T-helper 22 cell (primary cell): ENCODE results near the gene WDR6.
"Not testable (repeated sequence)": the region's sequence is repeated elsewhere in the genome, so short reads cannot be mapped to it uniquely, and the experiment has no call there.

Experiments used
- DNase-seq: peaks from one replicate; pipeline ENCODE4 v3.0.0-alpha.2; 2020; ENCODE audit warnings: low read depth

The WDR6 gene

GRCh38 chr3:48990636-48991469, 16.3 kb upstream of the WDR6 start:
- DNase-seq: no peak

GRCh38 chr3:48991851-48992545, 15.2 kb upstream of the WDR6 start:
- no peak for DNase-seq

GRCh38 chr3:48993834-48994233, 13.4 kb upstream of the WDR6 start:
- no peak for DNase-seq

GRCh38 chr3:48996640-48997039, 10.6 kb upstream of the WDR6 start:
- no peak for DNase-seq

GRCh38 chr3:48997102-48997635, 10.0 kb upstream of the WDR6 start:
- no peak for DNase-seq

GRCh38 chr3:48997714-48998637, 9.2 kb upstream of the WDR6 start:
- no peak for DNase-seq

- no peak for DNase-seq
These were observed 7.9 kb upstream of the WDR6 start for GRCh38 chr3:48999085-48999858.

GRCh38 chr3:49001155-49001554, 6.0 kb upstream of the WDR6 start:
- no peak for DNase-seq

- no peak for DNase-seq
These were observed 2.6 kb upstream of the WDR6 start for GRCh38 chr3:49004352-49005302.

GRCh38 chr3:49005303-49005680, 1.9 kb upstream of the WDR6 start:
- DNase-seq: no peak

- DNase-seq: no peak
These were observed 1.2 kb upstream of the WDR6 start for GRCh38 chr3:49005998-49006397.

GRCh38 chr3:49006408-49007067, 653 bp upstream of the WDR6 start:
- DNase-seq: no peak

GRCh38 chr3:49007771-49008528, 759 bp downstream of the WDR6 start:
- DNase-seq: peak; percentile 84

GRCh38 chr3:49008627-49009026, 1.4 kb downstream of the WDR6 start:
- not testable (repeated sequence) for DNase-seq

- no peak for DNase-seq
These were observed 2.2 kb downstream of the WDR6 start for GRCh38 chr3:49009396-49009795.

- no peak for DNase-seq
These were observed 5.3 kb downstream of the WDR6 start for GRCh38 chr3:49012441-49013017.

- no peak for DNase-seq
These were observed 6.0 kb downstream of the WDR6 start for GRCh38 chr3:49013113-49013737.
